ENCODE results near the gene PKP1.

The PKP1 gene

GRCh38 chr1:201329801-201330200, 46.5 kb downstream of the PKP1 start:
- H3K4me3 ChIP-seq (ENCODE audit: low read length): no peak overlapping the region
- no peak for TF ChIP-seq ZNF274 (IDR thresholded peaks at IDR 0.05; ENCODE audit: low read depth, low read length)

DNA sequence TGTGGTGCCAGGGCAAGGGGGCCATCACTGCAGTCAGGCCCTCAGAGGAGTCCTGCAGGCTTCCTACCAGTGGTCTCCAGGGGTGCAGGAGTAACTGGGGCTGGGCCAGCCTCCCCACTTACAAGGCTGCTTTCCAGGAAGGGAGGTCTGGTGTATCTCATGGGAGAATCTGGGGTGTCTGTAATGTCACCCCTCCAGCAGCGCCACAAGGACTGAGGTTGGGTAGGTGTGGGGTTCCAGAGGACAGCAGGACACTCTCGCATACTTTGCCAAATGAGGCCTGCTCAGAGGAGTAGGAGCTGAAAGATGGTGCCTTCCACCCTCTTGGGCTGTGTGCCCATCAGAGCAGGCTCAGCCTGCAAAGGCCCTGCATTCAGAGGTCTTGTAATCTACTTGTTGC, 47.2 kb downstream of the PKP1 start:
- H3K4me3 ChIP-seq (ENCODE audit: low read length): no peak overlapping the region
- TF ChIP-seq ZNF274 (IDR thresholded peaks at IDR 0.05; ENCODE audit: low read depth, low read length): no peak

DNA sequence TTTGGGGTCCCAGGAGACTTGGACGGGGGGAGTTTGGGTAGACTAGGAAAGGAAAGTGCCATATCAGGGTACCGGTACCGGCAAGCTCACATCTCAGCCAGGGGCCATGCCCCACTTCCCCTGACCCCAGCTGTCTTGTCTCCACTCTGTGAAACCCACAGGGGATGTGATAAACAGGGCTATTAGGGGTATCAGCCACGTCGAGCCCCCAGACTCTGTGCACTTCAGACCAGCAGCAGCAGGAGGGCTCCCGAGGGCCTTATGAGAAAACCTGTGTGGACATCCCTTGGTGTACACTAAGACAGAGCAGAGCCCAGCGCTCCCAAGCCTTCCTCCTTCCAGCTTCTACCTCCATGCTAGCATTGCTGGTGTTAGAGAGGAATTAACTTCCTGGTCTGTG, 47.9 kb downstream of the PKP1 start:
- H3K4me3 ChIP-seq (ENCODE audit: low read length): no peak overlapping the region
- no peak for TF ChIP-seq ZNF274 (IDR thresholded peaks at IDR 0.05; ENCODE audit: low read depth, low read length)

GRCh38 chr1:201332021-201332420, 48.7 kb downstream of the PKP1 start:
- no peak for TF ChIP-seq ZNF274 (IDR thresholded peaks at IDR 0.05; ENCODE audit: low read depth, low read length)
- H3K4me3 ChIP-seq (ENCODE audit: low read length): no peak overlapping the region

GRCh38 chr1:201332616-201333335, 49.5 kb downstream of the PKP1 start:
- H3K4me3 ChIP-seq (ENCODE audit: low read length): no peak overlapping the region
- TF ChIP-seq ZNF274 (IDR thresholded peaks at IDR 0.05; ENCODE audit: low read depth, low read length): no peak

- H3K4me3 ChIP-seq (ENCODE audit: low read length): no peak overlapping the region
- no peak for TF ChIP-seq ZNF274 (IDR thresholded peaks at IDR 0.05; ENCODE audit: low read depth, low read length)
These were observed 51.2 kb downstream of the PKP1 start for GRCh38 chr1:201334325-201335173.

GRCh38 chr1:201335174-201335870, 52.0 kb downstream of the PKP1 start:
- no peak overlapping the region for H3K4me3 ChIP-seq (ENCODE audit: low read length)
- TF ChIP-seq ZNF274 (IDR thresholded peaks at IDR 0.05; ENCODE audit: low read depth, low read length): no peak

DNA sequence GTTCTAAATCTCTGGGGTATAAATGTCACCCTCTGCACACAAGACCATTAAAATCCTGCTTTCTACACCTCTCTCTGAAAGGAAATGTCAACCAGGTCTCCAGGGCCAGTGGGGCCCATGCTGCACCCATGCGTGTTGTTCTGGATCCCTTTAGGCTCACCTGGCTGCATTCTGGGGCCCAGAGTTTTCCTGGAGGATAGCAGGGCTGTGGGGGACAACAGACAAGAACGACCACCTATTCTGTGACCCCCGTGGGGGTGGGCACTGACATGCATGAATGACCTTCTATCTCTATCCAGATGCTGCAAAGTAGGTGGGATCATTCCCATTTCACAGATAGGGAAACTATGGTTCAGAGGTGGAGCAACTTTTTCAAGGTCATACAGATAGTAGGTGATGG, 52.6 kb downstream of the PKP1 start:
- no peak overlapping the region for H3K4me3 ChIP-seq (ENCODE audit: low read length)
- no peak for TF ChIP-seq ZNF274 (IDR thresholded peaks at IDR 0.05; ENCODE audit: low read depth, low read length)

GRCh38 chr1:201336711-201337450, 53.6 kb downstream of the PKP1 start:
- H3K4me3 ChIP-seq (ENCODE audit: low read length): no peak overlapping the region
- no peak for TF ChIP-seq ZNF274 (IDR thresholded peaks at IDR 0.05; ENCODE audit: low read depth, low read length)

- no peak overlapping the region for H3K4me3 ChIP-seq (ENCODE audit: low read length)
- TF ChIP-seq ZNF274 (IDR thresholded peaks at IDR 0.05; ENCODE audit: low read depth, low read length): no peak
These were observed 58.1 kb downstream of the PKP1 start for GRCh38 chr1:201341377-201341776.

DNA sequence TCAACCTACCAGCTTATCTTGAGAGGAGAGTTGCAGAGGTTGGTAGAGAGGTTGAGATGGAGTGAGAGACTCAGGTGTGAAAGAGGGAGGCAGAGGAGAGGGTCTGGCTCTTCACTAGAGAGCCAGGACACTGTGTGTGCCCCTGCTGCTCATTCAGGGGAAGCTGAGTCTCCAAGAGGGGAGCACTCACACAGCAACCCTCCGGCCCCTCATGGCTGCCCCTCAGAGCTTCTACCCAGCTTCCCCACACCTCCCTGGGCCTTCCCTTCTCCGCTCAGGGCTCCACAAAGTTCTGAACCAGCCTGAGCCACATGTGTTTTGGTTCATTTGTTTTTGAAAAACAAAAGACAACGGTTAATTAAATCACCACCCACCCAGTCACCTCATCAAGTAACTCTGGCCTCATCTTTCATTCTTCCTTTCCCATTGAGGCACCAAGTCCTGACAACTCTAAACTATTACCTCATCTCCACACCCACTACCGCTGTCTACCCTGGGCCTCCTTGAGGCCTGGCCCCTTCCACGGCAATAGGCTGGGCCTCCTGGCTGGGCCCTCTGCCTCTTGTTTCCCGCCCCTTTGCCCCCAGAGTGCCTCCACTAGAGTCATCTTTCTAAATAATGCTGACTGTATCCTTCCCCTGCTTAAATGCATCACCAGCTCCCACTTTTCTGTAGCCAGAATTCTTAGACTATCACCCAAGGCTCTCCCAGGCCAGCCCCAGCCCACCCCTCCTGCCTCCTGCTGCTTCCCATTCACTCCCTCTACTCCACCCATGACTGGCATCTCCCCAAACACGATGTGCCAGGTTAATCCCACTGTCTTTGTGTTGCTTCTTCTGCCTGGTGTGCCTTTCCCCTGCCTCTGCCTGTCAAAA, 61.1 kb downstream of the PKP1 start:
- TF ChIP-seq ZNF274 (IDR thresholded peaks at IDR 0.05; ENCODE audit: low read depth, low read length): no peak
- H3K4me3 ChIP-seq (ENCODE audit: low read length): no peak overlapping the region

GRCh38 chr1:201345081-201345355, 61.7 kb downstream of the PKP1 start:
- TF ChIP-seq ZNF274 (IDR thresholded peaks at IDR 0.05; ENCODE audit: low read depth, low read length): no peak
- H3K4me3 ChIP-seq (ENCODE audit: low read length): no peak overlapping the region

DNA sequence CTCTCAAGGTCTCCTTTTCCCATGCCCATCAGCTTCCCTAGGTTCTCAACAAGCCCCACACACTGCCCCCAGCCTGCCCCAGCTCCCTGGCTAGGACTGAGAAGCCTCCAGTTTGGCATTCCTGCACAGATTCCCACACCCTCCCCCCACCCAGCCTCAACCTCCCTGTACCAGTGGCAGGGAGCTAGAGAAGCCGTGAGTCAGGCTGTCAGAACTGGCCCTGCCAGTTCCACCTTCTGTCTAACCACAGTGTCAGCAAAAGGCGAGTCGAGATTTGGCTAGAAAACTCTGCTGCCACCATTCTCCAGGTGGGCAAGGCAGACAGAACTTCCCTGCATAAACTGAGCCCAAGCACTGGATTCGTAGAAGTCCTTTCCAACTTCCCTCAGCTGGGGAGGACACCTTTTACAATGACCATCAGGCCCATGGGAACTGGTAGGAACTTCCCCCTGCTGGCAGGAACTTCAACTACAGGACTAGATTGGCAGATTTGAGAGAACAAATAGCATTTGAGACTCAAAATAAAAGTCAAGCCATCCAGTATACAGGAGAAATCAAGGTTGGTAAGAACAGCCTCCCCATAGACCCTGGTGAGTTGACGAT, 63.1 kb downstream of the PKP1 start:
- no peak overlapping the region for H3K4me3 ChIP-seq (ENCODE audit: low read length)
- TF ChIP-seq ZNF274 (IDR thresholded peaks at IDR 0.05; ENCODE audit: low read depth, low read length): no peak
